H9 (cell line): ENCODE results near the gene MRLN. TPM values are rescaled to one million over a fixed set of nuclear protein-coding genes. Genes with fewer than 3 reads are reported as not detected.

Source experiments
- DNase-seq: peaks from one replicate; pipeline ENCODE4 v3.0.0-alpha.2; 2017
- H2AFZ ChIP-seq: one replicate; pipeline ENCODE4 v1.6.1; 2013; ENCODE audit warnings: mild to moderate bottlenecking, low read length, control low read depth, moderate library complexity
- H2AK5ac ChIP-seq: 2 replicates; pipeline ENCODE4 v1.6.1; 2013; ENCODE audit warnings: low read length, control low read depth, mixed read lengths; ENCODE audit not compliant: insufficient read length
- H2BK120ac ChIP-seq: one replicate; pipeline ENCODE4 v1.6.1; 2013; ENCODE audit warnings: low read depth, mild to moderate bottlenecking, low read length, control low read depth, inconsistent platforms; ENCODE audit not compliant: poor library complexity, severe bottlenecking
- H2BK12ac ChIP-seq: 2 replicates; pipeline ENCODE4 v1.6.1; 2013; ENCODE audit warnings: low read length, control low read depth, mixed read lengths, low read depth; ENCODE audit not compliant: insufficient read length
- H2BK15ac ChIP-seq: 2 replicates; pipeline ENCODE4 v1.6.1; 2013; ENCODE audit warnings: low read depth, low read length, control low read depth
- H2BK20ac ChIP-seq: one replicate; pipeline ENCODE4 v1.6.1; 2013; ENCODE audit warnings: low read depth, mild to moderate bottlenecking, low read length, control low read depth, inconsistent platforms; ENCODE audit not compliant: poor library complexity, severe bottlenecking
- H2BK5ac ChIP-seq: 2 replicates; pipeline ENCODE4 v1.6.1; 2013; ENCODE audit warnings: low read length, control low read depth, mixed read lengths; ENCODE audit not compliant: insufficient read length
- H3K14ac ChIP-seq: 2 replicates; pipeline ENCODE4 v1.6.1; 2013; ENCODE audit warnings: low read length, control low read depth; ENCODE audit not compliant: insufficient read depth
- H3K18ac ChIP-seq: 2 replicates; pipeline ENCODE4 v1.6.1; 2013; ENCODE audit warnings: low read depth, mild to moderate bottlenecking, mixed read lengths, low read length, control low read depth; ENCODE audit not compliant: insufficient read length
- H3K23ac ChIP-seq: 2 replicates; pipeline ENCODE4 v1.6.1; 2013; ENCODE audit warnings: low read length, control low read depth, mixed read lengths, low read depth; ENCODE audit not compliant: insufficient read length
- H3K23me2 ChIP-seq: 2 replicates; pipeline ENCODE4 v1.6.1; 2013; ENCODE audit warnings: low read depth, mild to moderate bottlenecking, mixed read lengths, low read length, control low read depth; ENCODE audit not compliant: insufficient read length, poor library complexity, severe bottlenecking
- H3K27ac ChIP-seq: 2 replicates; pipeline ENCODE4 v1.5.1; 2013; ENCODE audit warnings: low read length, control low read depth, mixed read lengths, low read depth; ENCODE audit not compliant: insufficient read length
- H3K27me3 ChIP-seq: 2 replicates; pipeline ENCODE4 v1.6.1; 2013; ENCODE audit warnings: low read length, control low read depth, inconsistent platforms; ENCODE audit not compliant: insufficient read depth
- H3K4ac ChIP-seq: 2 replicates; pipeline ENCODE4 v1.6.1; 2013; ENCODE audit warnings: low read depth, mild to moderate bottlenecking, control low read depth, inconsistent platforms, low read length, moderate library complexity
- H3K4me1 ChIP-seq: 2 replicates; pipeline ENCODE4 v1.6.1; 2013; ENCODE audit warnings: low read length, control low read depth, inconsistent platforms; ENCODE audit not compliant: insufficient read depth
- H3K4me2 ChIP-seq: 2 replicates; pipeline ENCODE4 v1.6.1; 2013; ENCODE audit warnings: low read length, control low read depth, mixed read lengths; ENCODE audit not compliant: insufficient read length, insufficient read depth
- H3K56ac ChIP-seq: 2 replicates; pipeline ENCODE4 v1.6.1; 2013; ENCODE audit warnings: low read depth, mild to moderate bottlenecking, mixed read lengths, low read length, control low read depth; ENCODE audit not compliant: insufficient read length
- H3K79me1 ChIP-seq: 2 replicates; pipeline ENCODE4 v1.6.1; 2013; ENCODE audit warnings: low read depth, mild to moderate bottlenecking, moderate library complexity, low read length, control low read depth, inconsistent platforms; ENCODE audit not compliant: insufficient read depth, poor library complexity, severe bottlenecking
- H3K79me2 ChIP-seq: 2 replicates; pipeline ENCODE4 v1.6.1; 2013; ENCODE audit warnings: low read length, control low read depth, inconsistent platforms; ENCODE audit not compliant: insufficient read depth
- H3K9ac ChIP-seq: 2 replicates; pipeline ENCODE4 v1.6.1; 2013; ENCODE audit warnings: low read length, control low read depth, mixed read lengths; ENCODE audit not compliant: insufficient read length; ENCODE audit errors: extremely low read depth
- H3K9me3 ChIP-seq: one replicate; pipeline ENCODE4 v1.6.1; 2013; ENCODE audit warnings: low read depth, low read length, inconsistent platforms; ENCODE audit not compliant: control insufficient read depth
- H3T11ph ChIP-seq: one replicate; pipeline ENCODE4 v1.6.1; 2013; ENCODE audit warnings: mild to moderate bottlenecking, low read length, control low read depth, inconsistent platforms
- H4K20me1 ChIP-seq: one replicate; pipeline ENCODE4 v1.6.1; 2013; ENCODE audit not compliant: control insufficient read depth, insufficient read length, insufficient read depth
- H4K5ac ChIP-seq: 2 replicates; pipeline ENCODE4 v1.6.1; 2013; ENCODE audit warnings: low read depth, mild to moderate bottlenecking, mixed read lengths, low read length, control low read depth; ENCODE audit not compliant: insufficient read length
- H4K8ac ChIP-seq: replicated peaks from 2 replicates; pipeline ENCODE4 v1.6.1; 2013; ENCODE audit warnings: low read length, control low read depth, mixed read lengths, low read depth; ENCODE audit not compliant: insufficient read length
- H4K91ac ChIP-seq: 2 replicates; pipeline ENCODE4 v1.6.1; 2013; ENCODE audit warnings: low read depth, mild to moderate bottlenecking, moderate library complexity, mixed read lengths, low read length, control low read depth; ENCODE audit not compliant: insufficient read length
- H3K27ac Mint-ChIP-seq, 3 experiments: 2 replicates in 2 of 3; 3 replicates in 1 of 3; pipeline ENCODE4 v1.8.0; 2020 to 2021; ENCODE audit warnings: mixed read lengths in 3 of 3, mild to moderate bottlenecking in 1 of 3, moderate library complexity in 1 of 3
- H3K27me3 Mint-ChIP-seq: 2 replicates; pipeline ENCODE4 v1.8.0; 2021; ENCODE audit warnings: low read depth, mild to moderate bottlenecking, moderate library complexity, mixed read lengths
- H3K36me3 Mint-ChIP-seq, 3 experiments: 2 replicates in 2 of 3; 3 replicates in 1 of 3; pipeline ENCODE4 v1.8.0; 2020 to 2021; ENCODE audit warnings: low read depth in 3 of 3, mixed read lengths in 3 of 3; ENCODE audit not compliant: insufficient read depth in 1 of 3
- H3K4me1 Mint-ChIP-seq, 2 experiments: 2 replicates each; pipeline ENCODE4 v1.8.0; 2020; ENCODE audit warnings: mixed read lengths in 2 of 2
- H3K4me3 Mint-ChIP-seq, 2 experiments: 2 replicates in 1 of 2; 3 replicates in 1 of 2; pipeline ENCODE4 v1.8.0; 2020 to 2021; ENCODE audit warnings: mild to moderate bottlenecking in 2 of 2, mixed read lengths in 2 of 2, moderate library complexity in 1 of 2
- H3K9me3 Mint-ChIP-seq, 2 experiments: 2 replicates in 1 of 2; 3 replicates in 1 of 2; pipeline ENCODE4 v1.8.0; 2020; ENCODE audit warnings: mild to moderate bottlenecking in 2 of 2, mixed read lengths in 2 of 2, moderate library complexity in 1 of 2
- CTCF ChIP-seq: fragments of 200-600 bp; sonication (generic); conservative IDR thresholded peaks from 3 replicates; pipeline ENCODE4 v1.8.0; 2021; ENCODE audit warnings: antibody characterized with exemption, mild to moderate bottlenecking
- WGBS: extraction: QIAGEN DNeasy Blood & Tissue Kit; methylation state at CpG from one replicate; pipeline ENCODE4 v1.1.7; 2013; ENCODE audit warnings: missing lambda C conversion rate, low lambda C conversion rate, mixed read lengths; ENCODE audit not compliant: insufficient read length; ENCODE audit errors: extremely low coverage; 5-methylcytosine and 5-hydroxymethylcytosine counted together
- total RNA-seq: library from RNA; stranded (reverse); gene quantifications from 2 replicates; pipeline ENCODE4 v1.2.1, GENCODE V29; 2021

Gene MRLN
- total RNA-seq, 1 experiment from 2014 or later: not detected

- Histone ChIP-seq H3K79me1 (no peaks in the 10 kb centered on the region), H3K4ac (no peak overlapping the region), H2AK5ac (no peak overlapping the region), H3K9me3 (no peaks in the 10 kb centered on the region), H4K8ac (no peak overlapping the region), H3K23me2 (no peaks in the 10 kb centered on the region), H3K4me2 (no peak overlapping the region), H3K9ac (no peak overlapping the region), H2BK15ac (no peak overlapping the region), H3K27ac (no peak overlapping the region), H3K4me1 (no peaks in the 10 kb centered on the region), H2BK5ac (no peak overlapping the region), H3K23ac (no peak overlapping the region), H2BK12ac (no peak overlapping the region), H3T11ph (no peak overlapping the region), H3K27me3 (no peaks in the 10 kb centered on the region), H3K18ac (no peak overlapping the region), H3K14ac (no peak overlapping the region), H4K20me1 (no peaks in the 10 kb centered on the region), H3K56ac (no peak overlapping the region), H2AFZ (no peak overlapping the region), H2BK120ac (no peak overlapping the region), H4K5ac (no peak overlapping the region), H3K79me2 (no peaks in the 10 kb centered on the region), H4K91ac (no peak overlapping the region), H2BK20ac (no peak overlapping the region)
- no CpG with 5 or more reads among the region's 2 CpGs for WGBS
- 0 out of 7 replicates have a peak overlapping the region, but pooled peaks of 1 of the 3 experiments have one; percentile 45 for H3K27ac Mint-ChIP-seq
- peaks cover 7% of the 10 kb centered on the region in 2 experiments for H3K4me1 Mint-ChIP-seq
- no peaks in the 10 kb centered on the region; a peak in 1 of 5 replicates for H3K9me3 Mint-ChIP-seq
- no peak overlapping the region for H3K4me3 Mint-ChIP-seq
- H3K36me3 Mint-ChIP-seq: peaks cover 51 to 72% (median 68%) of the 10 kb centered on the region in 3 experiments
- no peak for DNase-seq
- no peak for TF ChIP-seq CTCF
- no peaks in the 10 kb centered on the region for H3K27me3 Mint-ChIP-seq
These were observed 40.7 kb upstream of the MRLN start for GRCh38 chr10:59793919-59794318.
